Measurements from ENCODE around the gene CNTNAP5. TPM values are rescaled to one million over a fixed set of nuclear protein-coding genes. Genes with fewer than 3 reads are reported as not detected.

CNTNAP5 gene
- total RNA-seq, 1 experiment from 2014 or later, result not detected

GRCh38 chr2:124045894-124046293 lies 20.8 kb downstream of the CNTNAP5 start:
- no peaks in the 10 kb centered on the region for H3K4me1 ChIP-seq (ENCODE audit: insufficient read depth, low read length, poor library complexity, severe bottlenecking)
- no peaks in the 10 kb centered on the region for H3K9me3 ChIP-seq (ENCODE audit: low read depth, low read length, poor library complexity, severe bottlenecking)
- intact Hi-C loops (cut with micrococcal nuclease; ENCODE audit: unreplicated experiment), result no loop called here
- no peak for TF ChIP-seq EZH2 (IDR thresholded peaks at IDR 0.05; ENCODE audit: borderline replicate concordance, low read depth, low read length, poor library complexity, severe bottlenecking)
- no peak for TF ChIP-seq CTCF (conservative IDR thresholded peaks at IDR 0.05; ENCODE audit: low read depth, low read length)
- no peak overlapping the region for H3K27ac ChIP-seq (ENCODE audit: low read depth, low read length, poor library complexity, severe bottlenecking)
- DNase-seq (ENCODE audit: low spot score), result no peak
- no TSS peak for BruUV-seq (replicated peaks)
- no peaks in the 10 kb centered on the region for H3K27me3 ChIP-seq (replicated peaks; ENCODE audit: insufficient read depth, low read depth, low read length, poor library complexity)
- no peak overlapping the region for H3K4me3 ChIP-seq (ENCODE audit: low read depth, low read length, poor library complexity, severe bottlenecking)
- CTCF ChIA-PET, result no interaction called here
- no peaks in the 10 kb centered on the region for H3K36me3 ChIP-seq (ENCODE audit: insufficient read depth, low read length, poor library complexity, severe bottlenecking)
- POLR2A ChIA-PET (ENCODE audit: low non-redundant PET), result no interaction called here

DNA sequence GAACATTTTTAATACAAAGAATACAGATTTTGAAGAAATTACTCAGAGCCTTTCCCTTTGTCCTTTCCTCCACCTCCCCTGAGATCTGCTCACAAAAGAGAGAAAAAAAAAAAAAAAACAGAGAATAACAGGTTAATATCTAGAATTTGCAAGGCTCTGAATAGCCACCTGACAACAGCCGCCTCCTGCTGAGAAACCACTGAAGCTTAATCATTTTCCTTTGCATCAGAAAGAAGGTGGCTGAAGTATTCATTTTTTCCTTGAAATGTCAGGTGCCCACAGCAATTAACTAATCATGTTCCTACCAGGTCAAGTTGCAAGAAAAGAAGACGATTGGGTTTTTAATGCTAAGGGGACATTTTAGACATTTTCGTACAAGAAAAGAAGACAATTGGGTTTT lies 21.2 kb downstream of the CNTNAP5 start:
- Histone ChIP-seq H3K27me3 (replicated peaks; ENCODE audit: insufficient read depth, low read depth, low read length, poor library complexity) (no peaks in the 10 kb centered on the region), H3K36me3 (ENCODE audit: insufficient read depth, low read length, poor library complexity, severe bottlenecking) (no peaks in the 10 kb centered on the region), H3K27ac (ENCODE audit: low read depth, low read length, poor library complexity, severe bottlenecking) (no peak overlapping the region), H3K4me3 (ENCODE audit: low read depth, low read length, poor library complexity, severe bottlenecking) (no peak overlapping the region), H3K4me1 (ENCODE audit: insufficient read depth, low read length, poor library complexity, severe bottlenecking) (no peaks in the 10 kb centered on the region), H3K9me3 (ENCODE audit: low read depth, low read length, poor library complexity, severe bottlenecking) (no peaks in the 10 kb centered on the region)
- no peak for DNase-seq (ENCODE audit: low spot score)
- ChIA-PET POLR2A (ENCODE audit: low non-redundant PET) (no interaction called here), CTCF (no interaction called here)
- TF ChIP-seq CTCF (conservative IDR thresholded peaks at IDR 0.05; ENCODE audit: low read depth, low read length) (no peak), EZH2 (IDR thresholded peaks at IDR 0.05; ENCODE audit: borderline replicate concordance, low read depth, low read length, poor library complexity, severe bottlenecking) (no peak)
- intact Hi-C loops (cut with micrococcal nuclease; ENCODE audit: unreplicated experiment), result no loop called here
- BruUV-seq (replicated peaks), result no TSS peak

DNA sequence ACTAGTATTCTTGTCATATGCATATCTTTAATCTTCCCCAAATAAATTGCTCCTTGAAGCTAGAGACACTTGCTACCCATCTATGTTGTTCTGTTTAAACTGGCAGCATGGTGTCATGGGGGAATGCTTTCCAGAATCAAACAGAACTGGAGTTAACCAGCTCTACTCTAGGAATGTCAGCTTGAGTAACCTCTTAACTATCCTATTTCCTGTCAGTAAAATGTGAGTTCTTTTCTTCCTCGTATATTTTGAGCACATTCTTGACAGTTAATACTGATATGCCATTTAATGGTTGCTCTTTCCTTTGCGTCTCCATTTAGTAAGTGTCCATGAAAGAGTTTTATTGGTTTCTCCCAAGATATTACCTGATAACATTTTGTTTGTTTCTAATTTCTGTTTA lies 23.0 kb downstream of the CNTNAP5 start:
- Histone ChIP-seq H3K27ac (ENCODE audit: low read depth, low read length, poor library complexity, severe bottlenecking) (no peak overlapping the region), H3K9me3 (ENCODE audit: low read depth, low read length, poor library complexity, severe bottlenecking) (no peaks in the 10 kb centered on the region), H3K27me3 (replicated peaks; ENCODE audit: insufficient read depth, low read depth, low read length, poor library complexity) (no peaks in the 10 kb centered on the region), H3K36me3 (ENCODE audit: insufficient read depth, low read length, poor library complexity, severe bottlenecking) (no peaks in the 10 kb centered on the region), H3K4me3 (ENCODE audit: low read depth, low read length, poor library complexity, severe bottlenecking) (no peak overlapping the region), H3K4me1 (ENCODE audit: insufficient read depth, low read length, poor library complexity, severe bottlenecking) (no peaks in the 10 kb centered on the region)
- no peak for DNase-seq (ENCODE audit: low spot score)
- intact Hi-C loops (cut with micrococcal nuclease; ENCODE audit: unreplicated experiment), result no loop called here
- POLR2A ChIA-PET (ENCODE audit: low non-redundant PET), result no interaction called here
- no TSS peak for BruUV-seq (replicated peaks)
- no peak for TF ChIP-seq EZH2 (IDR thresholded peaks at IDR 0.05; ENCODE audit: borderline replicate concordance, low read depth, low read length, poor library complexity, severe bottlenecking)
- CTCF ChIA-PET, result no interaction called here

- Histone ChIP-seq H3K9me3 (ENCODE audit: low read depth, low read length, poor library complexity, severe bottlenecking) (no peaks in the 10 kb centered on the region), H3K27me3 (replicated peaks; ENCODE audit: insufficient read depth, low read depth, low read length, poor library complexity) (no peaks in the 10 kb centered on the region), H3K4me1 (ENCODE audit: insufficient read depth, low read length, poor library complexity, severe bottlenecking) (no peaks in the 10 kb centered on the region), H3K36me3 (ENCODE audit: insufficient read depth, low read length, poor library complexity, severe bottlenecking) (no peaks in the 10 kb centered on the region), H3K4me3 (ENCODE audit: low read depth, low read length, poor library complexity, severe bottlenecking) (no peak overlapping the region), H3K27ac (ENCODE audit: low read depth, low read length, poor library complexity, severe bottlenecking) (no peak overlapping the region)
- ChIA-PET POLR2A (ENCODE audit: low non-redundant PET) (no interaction called here), CTCF (no interaction called here)
- no peak for TF ChIP-seq EZH2 (IDR thresholded peaks at IDR 0.05; ENCODE audit: borderline replicate concordance, low read depth, low read length, poor library complexity, severe bottlenecking)
- TF ChIP-seq CTCF (conservative IDR thresholded peaks at IDR 0.05; ENCODE audit: low read depth, low read length), result no peak
- intact Hi-C loops (cut with micrococcal nuclease; ENCODE audit: unreplicated experiment), result no loop called here
- no TSS peak for BruUV-seq (replicated peaks)
- no peak for DNase-seq (ENCODE audit: low spot score)
Observed at GRCh38 chr2:124048664-124049063, 23.6 kb downstream of the CNTNAP5 start.
